Neural cell (in vitro differentiated cells): ENCODE data around the gene TAPBP. TPM values are rescaled to one million over a fixed set of nuclear protein-coding genes. Genes with fewer than 3 reads are reported as not detected.

Source experiments
- H2AFZ ChIP-seq: fragments of 200-600, 300-800 bp; sonication (generic), shearing (Covaris generic); 2 replicates; pipeline ENCODE4 v1.6.0; 2014; ENCODE audit warnings: low read depth, mild to moderate bottlenecking, antibody characterized with exemption, low read length, moderate library complexity
- H3F3A ChIP-seq: fragments of 200-600 bp; shearing (Covaris generic); 2 replicates; pipeline ENCODE4 v1.6.1; 2016; ENCODE audit warnings: mild to moderate bottlenecking, moderate library complexity, mixed read lengths, antibody characterized with exemption, low read length; ENCODE audit not compliant: insufficient read depth, poor library complexity, severe bottlenecking
- H3K27ac ChIP-seq: fragments of 200-600, 300-800 bp; sonication (generic), shearing (Covaris generic); 2 replicates; pipeline ENCODE4 v1.5.1; 2014; ENCODE audit warnings: mild to moderate bottlenecking, low read length, moderate library complexity
- H3K27me3 ChIP-seq: fragments of 300-800, 200-600 bp; sonication (generic), shearing (Covaris generic); 2 replicates; pipeline ENCODE4 v1.6.0; 2014; ENCODE audit warnings: mild to moderate bottlenecking, low read depth, low read length, moderate library complexity; ENCODE audit not compliant: insufficient read depth
- H3K36me3 ChIP-seq: fragments of 300-800, 200-600 bp; sonication (generic), shearing (Covaris generic); 2 replicates; pipeline ENCODE4 v1.5.1; 2014; ENCODE audit warnings: mild to moderate bottlenecking, antibody characterized with exemption, low read length, moderate library complexity; ENCODE audit not compliant: insufficient read depth
- H3K4me2 ChIP-seq: fragments of 300-800, 200-600 bp; sonication (generic), shearing (Covaris generic); 2 replicates; pipeline ENCODE4 v1.6.0; 2014; ENCODE audit warnings: mild to moderate bottlenecking, low read length
- H3K4me3 ChIP-seq: fragments of 300-800, 200-600 bp; sonication (generic), shearing (Covaris generic); 2 replicates; pipeline ENCODE4 v1.5.1; 2014; ENCODE audit warnings: mild to moderate bottlenecking, low read length, moderate library complexity
- H3K79me2 ChIP-seq: fragments of 200-600 bp; shearing (Covaris generic); replicated peaks from 2 replicates; pipeline ENCODE4 v1.6.0; 2014; ENCODE audit warnings: mild to moderate bottlenecking, low read length, moderate library complexity; ENCODE audit not compliant: insufficient read depth
- H3K9ac ChIP-seq: fragments of 300-800, 200-600 bp; sonication (generic), shearing (Covaris generic); 2 replicates; pipeline ENCODE4 v1.6.1; 2016; ENCODE audit warnings: mild to moderate bottlenecking, low read length, mixed read lengths
- H3K9me2 ChIP-seq: fragments of 200-600 bp; shearing (Covaris generic); 2 replicates; pipeline ENCODE4 v1.6.1; 2016; ENCODE audit warnings: mild to moderate bottlenecking, low read length, mixed read lengths; ENCODE audit not compliant: insufficient read depth
- H3K9me3 ChIP-seq: fragments of 200-600, 300-800 bp; sonication (generic), shearing (Covaris generic); 2 replicates; pipeline ENCODE4 v1.6.1; 2016; ENCODE audit warnings: mild to moderate bottlenecking, mixed run types, low read length, moderate library complexity, mixed read lengths
- H4K20me1 ChIP-seq: fragments of 200-600 bp; shearing (Covaris generic); 2 replicates; pipeline ENCODE4 v1.6.1; 2016; ENCODE audit warnings: mild to moderate bottlenecking, mixed run types; ENCODE audit not compliant: insufficient read depth
- CTCF ChIP-seq: fragments of 450-650 bp; IDR thresholded peaks from 2 replicates; pipeline ENCODE4 v1.5.1; 2014; ENCODE audit warnings: antibody characterized with exemption, mild to moderate bottlenecking, moderate library complexity; ENCODE audit not compliant: poor library complexity, severe bottlenecking
- EP300 ChIP-seq: fragments of 450-650 bp; conservative IDR thresholded peaks from 2 replicates; pipeline ENCODE4 v1.6.1; 2014; ENCODE audit warnings: antibody characterized with exemption, mild to moderate bottlenecking, moderate library complexity; ENCODE audit not compliant: poor library complexity, severe bottlenecking
- EZH2 ChIP-seq: fragments of 200-600, 300-800 bp; shearing (Covaris generic), sonication (generic); IDR thresholded peaks from 2 replicates; pipeline ENCODE4 v1.6.1; 2014; ENCODE audit warnings: antibody characterized with exemption, low read length, borderline replicate concordance, mild to moderate bottlenecking; ENCODE audit not compliant: insufficient read depth, poor library complexity, severe bottlenecking
- MXI1 ChIP-seq: fragments of 450-650 bp; conservative IDR thresholded peaks from 2 replicates; pipeline ENCODE4 v1.6.1; 2014; ENCODE audit warnings: antibody characterized with exemption, mild to moderate bottlenecking; ENCODE audit not compliant: poor library complexity, severe bottlenecking
- POLR2AphosphoS5 ChIP-seq: IDR thresholded peaks from 2 replicates; pipeline ENCODE4 v1.6.1; 2012
- RAD21 ChIP-seq: fragments of 450-650 bp; conservative IDR thresholded peaks from 2 replicates; pipeline ENCODE4 v1.6.1; 2014; ENCODE audit warnings: antibody characterized with exemption, mild to moderate bottlenecking, moderate library complexity
- REST ChIP-seq: IDR thresholded peaks from 2 replicates; pipeline ENCODE4 v1.6.1; 2012; ENCODE audit warnings: borderline replicate concordance
- SMC3 ChIP-seq: fragments of 450-650 bp; conservative IDR thresholded peaks from 2 replicates; pipeline ENCODE4 v1.6.1; 2014; ENCODE audit warnings: antibody characterized with exemption, mild to moderate bottlenecking, moderate library complexity; ENCODE audit not compliant: poor library complexity
- TAF1 ChIP-seq: IDR thresholded peaks from 2 replicates; pipeline ENCODE4 v1.6.1; 2012; ENCODE audit warnings: low read depth
- polyA plus RNA-seq: library from polyadenylated mRNA; depleted of rRNA; stranded (reverse); fragments of >200 nt; gene quantifications from 2 replicates; pipeline ENCODE4 v1.2.3, GENCODE V29; 2014

The TAPBP gene
- polyA plus RNA-seq, 1 donor from 2014 or later: 1.2 TPM

DNA sequence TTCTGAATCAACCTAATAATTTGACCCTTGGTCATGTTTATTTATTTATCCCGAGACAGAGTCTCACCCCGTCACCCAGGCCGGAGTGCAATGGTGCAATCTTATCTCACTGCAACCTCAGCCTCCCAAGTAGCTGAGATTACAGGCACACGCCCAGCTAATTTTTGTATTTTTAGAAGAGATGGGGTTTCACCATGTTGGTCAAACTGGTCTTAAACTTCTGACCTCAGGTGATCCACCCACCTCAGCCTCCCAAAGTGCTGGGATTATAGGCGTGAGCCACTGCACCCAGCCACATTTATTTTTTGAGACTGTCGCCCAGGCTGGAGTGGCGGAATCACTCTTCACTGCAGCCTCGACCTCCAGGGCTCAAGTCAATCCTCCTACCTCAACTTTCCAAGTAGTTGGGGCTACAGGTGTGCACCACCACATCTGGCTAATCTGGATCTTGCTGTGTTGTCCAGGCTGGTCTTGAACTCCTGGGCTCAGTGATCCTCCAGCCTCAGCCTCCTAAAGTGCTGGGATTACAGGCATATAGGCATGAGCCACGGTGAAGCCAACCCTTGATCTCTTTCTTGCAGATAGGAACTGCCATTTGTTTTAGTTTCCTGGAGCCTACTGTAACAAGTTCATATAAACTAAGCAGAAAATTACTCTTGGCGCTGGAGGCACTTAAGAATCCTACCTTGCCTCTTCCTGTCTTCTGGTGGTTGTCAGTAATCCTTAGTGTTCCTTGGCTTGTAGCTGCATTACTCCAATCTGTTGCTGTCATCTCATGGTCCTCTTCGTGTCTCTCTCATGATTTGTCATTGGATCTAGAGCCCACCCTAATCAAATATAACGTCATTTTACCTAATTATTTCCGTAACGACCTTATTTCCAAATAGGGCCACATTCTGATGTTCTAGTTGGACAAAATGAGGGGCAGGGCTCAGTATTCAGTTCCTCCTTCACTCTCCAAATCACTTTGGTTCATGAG, 39.7 kb downstream of the TAPBP start:
- no peaks in the 10 kb centered on the region for H4K20me1 ChIP-seq

More for the DNA sequence above, 39.7 kb downstream of the TAPBP start:
- no peak overlapping the region for H3K27ac ChIP-seq
- peak overlapping the region; percentile 22 for H3K4me3 ChIP-seq
- no peaks in the 10 kb centered on the region for H3K9me2 ChIP-seq
- H3K9ac ChIP-seq: no peak overlapping the region
- H3K9me3 ChIP-seq: no peaks in the 10 kb centered on the region
- no peak overlapping the region for H2AFZ ChIP-seq
- H3K36me3 ChIP-seq: no peaks in the 10 kb centered on the region
- H3K79me2 ChIP-seq: peaks cover 19% of the 10 kb centered on the region
- no peaks in the 10 kb centered on the region for H3K27me3 ChIP-seq
- TF ChIP-seq SMC3 (no peak), EP300 (no peak), POLR2AphosphoS5 (no peak), REST (no peak), MXI1 (no peak), EZH2 (no peak), TAF1 (no peak), RAD21 (no peak), CTCF (no peak)
- H3F3A ChIP-seq: no peaks in the 10 kb centered on the region
- H3K4me2 ChIP-seq: no peak overlapping the region
